CD14-positive monocyte (primary cell): ENCODE data around the gene HIVEP3. TPM values are rescaled to one million over a fixed set of nuclear protein-coding genes. Genes with fewer than 3 reads are reported as not detected.

Experiments
- DNase-seq, 3 donors: peaks; one replicate each; pipeline ENCODE4 v3.0.0-alpha.2; 2011 to 2022
- H2AFZ ChIP-seq: 2 replicates; pipeline ENCODE4 v1.6.0; 2012; ENCODE audit warnings: mild to moderate bottlenecking, low read depth, low read length, inconsistent platforms; ENCODE audit not compliant: insufficient read depth, poor library complexity, severe bottlenecking
- H3K27ac ChIP-seq, 2 donors: 1 replicate in 1 of 2; 2 replicates in 1 of 2; pipeline ENCODE4 v1.5.1; 2012 to 2013; ENCODE audit warnings: low read length in 2 of 2, control low read depth in 1 of 2, inconsistent platforms in 1 of 2, low read depth in 1 of 2, mild to moderate bottlenecking in 1 of 2
- H3K27me3 ChIP-seq, 2 donors: one replicate each; pipeline versions ENCODE4 v1.6.0 to v1.6.1; 2011 to 2013; ENCODE audit warnings: low read length in 2 of 2; ENCODE audit not compliant: control insufficient read depth in 2 of 2, insufficient read depth in 2 of 2
- H3K36me3 ChIP-seq, 2 donors: replicated peaks in 1 of 2; 1 replicate in 1 of 2; 2 replicates in 1 of 2; pipeline versions ENCODE4 v1.5.1 to v1.6.1; 2012 to 2013; ENCODE audit warnings: low read length in 2 of 2, control low read depth in 1 of 2, inconsistent platforms in 1 of 2, mild to moderate bottlenecking in 1 of 2; ENCODE audit not compliant: insufficient read depth in 2 of 2, control insufficient read depth in 1 of 2
- H3K4me1 ChIP-seq, 2 donors: 1 replicate in 1 of 2; 2 replicates in 1 of 2; pipeline versions ENCODE4 v1.5.1 to v1.6.1; 2012 to 2013; ENCODE audit warnings: low read length in 2 of 2, control low read depth in 1 of 2, inconsistent platforms in 1 of 2, mild to moderate bottlenecking in 1 of 2, moderate library complexity in 1 of 2; ENCODE audit not compliant: insufficient read depth in 2 of 2, control insufficient read depth in 1 of 2
- H3K4me2 ChIP-seq: replicated peaks from 2 replicates; pipeline ENCODE3; 2012; ENCODE audit warnings: low read length, moderate library complexity, mild to moderate bottlenecking; ENCODE audit not compliant: poor library complexity, severe bottlenecking; ENCODE audit errors: extremely low read depth
- H3K4me3 ChIP-seq, 3 experiments: fragments of 200-600 bp in 1 of 3; sonication (generic) in 1 of 3; replicated peaks in 1 of 3; 1 replicate in 2 of 3; 2 replicates in 1 of 3; pipeline ENCODE4 v1.5.1; 2011 to 2013; ENCODE audit warnings: low read length in 3 of 3, mild to moderate bottlenecking in 3 of 3, control low read depth in 2 of 3, low read depth in 2 of 3, inconsistent platforms in 1 of 3, moderate library complexity in 1 of 3
- H3K79me2 ChIP-seq: 2 replicates; pipeline ENCODE4 v1.6.0; 2012; ENCODE audit warnings: mild to moderate bottlenecking, control low read depth, inconsistent platforms, low read length, moderate library complexity; ENCODE audit not compliant: insufficient read depth
- H3K9ac ChIP-seq: 2 replicates; pipeline ENCODE4 v1.6.0; 2017; ENCODE audit warnings: low read length, mild to moderate bottlenecking; ENCODE audit not compliant: insufficient read depth, poor library complexity, severe bottlenecking
- H3K9me3 ChIP-seq, 2 donors: replicated peaks in 1 of 2; 1 replicate in 1 of 2; 2 replicates in 1 of 2; pipeline versions ENCODE4 v1.5.1 to v1.6.1; 2012 to 2013; ENCODE audit warnings: low read length in 2 of 2, control low read depth in 1 of 2; ENCODE audit not compliant: control insufficient read depth in 1 of 2, insufficient read depth in 1 of 2
- H4K20me1 ChIP-seq: 2 replicates; pipeline ENCODE4 v1.6.0; 2012; ENCODE audit warnings: mild to moderate bottlenecking, low read length, control low read depth, moderate library complexity; ENCODE audit not compliant: insufficient read depth
- H3K27ac Mint-ChIP-seq, 7 donors: one replicate each; pipeline ENCODE4 v1.8.0; 2020; ENCODE audit warnings: mild to moderate bottlenecking in 7 of 7, mixed read lengths in 7 of 7, moderate library complexity in 6 of 7, inconsistent platforms in 2 of 7
- H3K27me3 Mint-ChIP-seq, 3 donors: one replicate each; pipeline ENCODE4 v1.8.0; 2021 to 2022; ENCODE audit warnings: low read depth in 3 of 3, mild to moderate bottlenecking in 3 of 3, mixed read lengths in 3 of 3, moderate library complexity in 3 of 3, inconsistent platforms in 1 of 3
- H3K36me3 Mint-ChIP-seq, 2 donors: one replicate each; pipeline ENCODE4 v1.8.0; 2020; ENCODE audit warnings: mixed read lengths in 2 of 2, inconsistent platforms in 1 of 2, mild to moderate bottlenecking in 1 of 2
- H3K4me1 Mint-ChIP-seq: one replicate; pipeline ENCODE4 v1.8.0; 2020; ENCODE audit warnings: mild to moderate bottlenecking, mixed read lengths
- H3K4me3 Mint-ChIP-seq, 2 donors: one replicate each; pipeline ENCODE4 v1.8.0; 2020; ENCODE audit warnings: mild to moderate bottlenecking in 2 of 2, mixed read lengths in 2 of 2, moderate library complexity in 1 of 2
- H3K9me3 Mint-ChIP-seq, 7 donors: one replicate each; pipeline ENCODE4 v1.8.0; 2020 to 2022; ENCODE audit warnings: mixed read lengths in 7 of 7, mild to moderate bottlenecking in 6 of 7, moderate library complexity in 6 of 7, inconsistent platforms in 2 of 7
- WGBS: methylation state at CpG from one replicate; pipeline ENCODE4 v1.1.5; 2013; ENCODE audit warnings: missing lambda C conversion rate; ENCODE audit not compliant: insufficient coverage; 5-methylcytosine and 5-hydroxymethylcytosine counted together
- intact Hi-C, 2 donors: fragments of 100-400 bp; cut with micrococcal nuclease; formaldehyde crosslinking; loops; one replicate each; pipeline versions ENCODE4 v1.15.0 to v1.15.1; 2023
- polyA plus RNA-seq, 3 donors: library from polyadenylated mRNA; depleted of rRNA in 1 of 3; unstranded in 2 of 3; stranded (reverse) in 1 of 3; fragments of 300-500 nt in 2 of 3; fragments of >200 nt in 1 of 3; fragmentation: Illumina TruSeq in 2 of 3; gene quantifications; 1 replicate in 2 of 3; 2 replicates in 1 of 3; pipeline ENCODE4 v1.2.3, GENCODE V29; 2012 to 2021
- TF ChIP-seq, protein P1 (sequence below): fragments of 200-600 bp; IDR thresholded peaks from one replicate; pipeline ENCODE4 v1.8.0; 2022; ENCODE audit warnings: antibody characterized with exemption, mild to moderate bottlenecking

HIVEP3 gene
- polyA plus RNA-seq, 3 donors: 1.2 to 3.7 (median 1.8) TPM

DNA sequence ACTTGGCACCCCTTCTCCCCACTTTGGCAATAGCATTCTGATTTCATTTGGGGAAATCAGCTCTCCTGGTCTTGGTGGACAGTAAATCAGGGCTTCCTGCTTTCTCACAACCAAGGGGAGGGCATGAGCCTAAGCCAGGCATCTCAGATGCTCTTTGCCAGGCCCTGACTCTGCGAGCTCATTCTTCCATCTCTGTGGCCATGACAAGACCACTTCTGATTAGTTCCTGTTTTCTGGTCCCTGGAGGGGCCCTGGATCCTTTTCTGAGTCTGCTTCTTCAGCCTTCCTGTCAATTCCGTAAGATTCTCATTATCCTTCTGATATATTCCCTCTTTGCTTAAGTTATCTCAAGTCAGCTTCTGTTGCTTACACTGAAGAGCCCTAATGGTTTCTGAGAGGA, 210.4 kb downstream of the HIVEP3 start:
- Histone ChIP-seq H3K4me1 (peaks cover 36 to 48% of the 10 kb centered on the region in 2 donors), H3K27ac (peak overlapping the region in 1 of 2 donors; percentile 68), H4K20me1 (no peaks in the 10 kb centered on the region), H3K27me3 (no peaks in the 10 kb centered on the region), H3K79me2 (no peaks in the 10 kb centered on the region), H2AFZ (no peak overlapping the region), H3K9me3 (no peaks in the 10 kb centered on the region), H3K4me2 (no peak overlapping the region), H3K36me3 (no peaks in the 10 kb centered on the region), H3K9ac (no peak overlapping the region), H3K4me3 (no peak overlapping the region)
- peaks cover 47% of the 10 kb centered on the region for H3K4me1 Mint-ChIP-seq
- intact Hi-C loops: no loop called here
- peak overlapping the region in 6 of 7 donors; percentile 21 to 90 (median 40) for H3K27ac Mint-ChIP-seq
- peaks cover 1 to 3% of the 10 kb centered on the region in 2 donors for H3K36me3 Mint-ChIP-seq
- 0% methylated on average over 2 of the region's 2 CpGs for WGBS
- H3K4me3 Mint-ChIP-seq: no peak overlapping the region
- peaks cover 3 to 5% (median 4%) of the 10 kb centered on the region in 3 donors for H3K27me3 Mint-ChIP-seq
- TF ChIP-seq, protein P1, sequence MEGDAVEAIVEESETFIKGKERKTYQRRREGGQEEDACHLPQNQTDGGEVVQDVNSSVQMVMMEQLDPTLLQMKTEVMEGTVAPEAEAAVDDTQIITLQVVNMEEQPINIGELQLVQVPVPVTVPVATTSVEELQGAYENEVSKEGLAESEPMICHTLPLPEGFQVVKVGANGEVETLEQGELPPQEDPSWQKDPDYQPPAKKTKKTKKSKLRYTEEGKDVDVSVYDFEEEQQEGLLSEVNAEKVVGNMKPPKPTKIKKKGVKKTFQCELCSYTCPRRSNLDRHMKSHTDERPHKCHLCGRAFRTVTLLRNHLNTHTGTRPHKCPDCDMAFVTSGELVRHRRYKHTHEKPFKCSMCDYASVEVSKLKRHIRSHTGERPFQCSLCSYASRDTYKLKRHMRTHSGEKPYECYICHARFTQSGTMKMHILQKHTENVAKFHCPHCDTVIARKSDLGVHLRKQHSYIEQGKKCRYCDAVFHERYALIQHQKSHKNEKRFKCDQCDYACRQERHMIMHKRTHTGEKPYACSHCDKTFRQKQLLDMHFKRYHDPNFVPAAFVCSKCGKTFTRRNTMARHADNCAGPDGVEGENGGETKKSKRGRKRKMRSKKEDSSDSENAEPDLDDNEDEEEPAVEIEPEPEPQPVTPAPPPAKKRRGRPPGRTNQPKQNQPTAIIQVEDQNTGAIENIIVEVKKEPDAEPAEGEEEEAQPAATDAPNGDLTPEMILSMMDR: no peak
- peak in 2 of 3 donors; percentile 35 to 51 for DNase-seq
- peaks cover 0 to 5% (median 0%) of the 10 kb centered on the region in 7 donors for H3K9me3 Mint-ChIP-seq

DNA sequence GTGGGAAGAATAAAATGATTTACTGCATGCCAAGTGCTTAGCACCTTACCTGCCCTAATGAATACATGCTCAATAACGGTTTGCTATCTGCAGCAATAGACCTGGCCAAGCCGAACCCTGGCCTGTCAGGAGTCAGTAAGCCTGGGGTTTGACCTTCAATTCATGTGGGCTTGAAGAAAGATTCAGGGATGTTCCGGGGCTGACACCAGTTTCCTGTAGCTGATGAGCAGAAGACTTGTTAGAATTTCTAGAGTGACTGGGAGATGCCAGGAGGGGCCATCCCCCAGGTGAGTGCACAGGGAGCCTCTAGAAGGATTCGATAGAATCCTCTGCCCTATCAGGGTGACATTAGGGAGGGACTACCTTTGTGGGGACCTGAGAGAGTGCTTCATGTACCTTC, 210.9 kb downstream of the HIVEP3 start:
- Histone ChIP-seq H3K9me3 (no peaks in the 10 kb centered on the region), H3K27me3 (no peaks in the 10 kb centered on the region), H3K9ac (no peak overlapping the region), H3K4me2 (no peak overlapping the region), H2AFZ (no peak overlapping the region), H3K79me2 (no peaks in the 10 kb centered on the region), H3K4me1 (peaks cover 41 to 53% of the 10 kb centered on the region in 2 donors), H3K27ac (no peak overlapping the region), H4K20me1 (no peaks in the 10 kb centered on the region), H3K36me3 (no peaks in the 10 kb centered on the region), H3K4me3 (no peak overlapping the region)
- Mint-ChIP-seq H3K9me3 (peaks cover 0 to 5% (median 0%) of the 10 kb centered on the region in 7 donors), H3K27me3 (peaks cover 2 to 4% (median 4%) of the 10 kb centered on the region in 3 donors), H3K27ac (peak overlapping the region in 1 of 7 donors; percentile 76), H3K36me3 (peaks cover 1 to 3% of the 10 kb centered on the region in 2 donors), H3K4me3 (no peak overlapping the region), H3K4me1 (peaks cover 47% of the 10 kb centered on the region)
- no peak for DNase-seq
- WGBS: 80% methylated on average over 3 of the region's 4 CpGs
- intact Hi-C loops: no loop called here
- TF ChIP-seq, protein P1: no peak
